ENCODE measurements around the gene ATP6V0A1. TPM values are rescaled to one million over a fixed set of nuclear protein-coding genes. Genes with fewer than 3 reads are reported as not detected.
A peak's percentile ranks its signal among the peaks of the same experiment; 100 is the strongest.

The ATP6V0A1 gene
- total RNA-seq, 4 donors from 2014 or later = 102 to 194 (median 142) TPM

- peaks cover 78% of the 10 kb centered on the region for H3K4me1 ChIP-seq
- H3K9me3 ChIP-seq = no peaks in the 10 kb centered on the region
- no peaks in the 10 kb centered on the region for H3K36me3 ChIP-seq
- peak overlapping the region; percentile 77 for H3K4me3 ChIP-seq
- DNase-seq (ENCODE audit: low spot score in 2 of 2) = peak in 1 of 2 donors; percentile 77
- TF ChIP-seq POLR2AphosphoS5 (IDR thresholded peaks at IDR 0.05) (no peak), EP300 (IDR thresholded peaks at IDR 0.05) (no peak), CTCF (IDR thresholded peaks at IDR 0.05) (no peak), POLR2A (IDR thresholded peaks at IDR 0.05) (no peak)
- H3K27ac ChIP-seq = peak overlapping the region; percentile 93
- no peaks in the 10 kb centered on the region for H3K27me3 ChIP-seq
- WGBS = 2% methylated on average over 26 of the region's 59 CpGs
Observed at GRCh38 chr17:42421507-42422338, 37.0 kb upstream of the ATP6V0A1 start.

- WGBS = 0% methylated on average over 18 of the region's 44 CpGs
- H3K36me3 ChIP-seq = no peaks in the 10 kb centered on the region
- peaks cover 71% of the 10 kb centered on the region for H3K4me1 ChIP-seq
- no peaks in the 10 kb centered on the region for H3K27me3 ChIP-seq
- DNase-seq (ENCODE audit: low spot score in 2 of 2) = no peak
- peak overlapping the region; percentile 93 for H3K27ac ChIP-seq
- H3K4me3 ChIP-seq = peak overlapping the region; percentile 77
- no peaks in the 10 kb centered on the region for H3K9me3 ChIP-seq
- no peak for TF ChIP-seq POLR2AphosphoS5 (IDR thresholded peaks at IDR 0.05)
- no peak for TF ChIP-seq EP300 (IDR thresholded peaks at IDR 0.05)
- no peak for TF ChIP-seq POLR2A (IDR thresholded peaks at IDR 0.05)
- TF ChIP-seq CTCF (IDR thresholded peaks at IDR 0.05) = no peak
Observed at GRCh38 chr17:42422412-42422957, 36.2 kb upstream of the ATP6V0A1 start.

GRCh38 chr17:42422958-42423712 is 35.5 kb upstream of the ATP6V0A1 start, which contains the start of gene CAVIN1:
Gene CAVIN1 (minus strand): TSS chr17:42423256. CDS start chr17:42423097, 159 bp downstream.
- Histone ChIP-seq H3K4me3 (peak within 1 kb of the TSS; percentile 77), H3K9me3 (no peaks in the 10 kb centered on the region), H3K27me3 (no peaks in the 10 kb centered on the region), H3K4me1 (peaks cover 69% of the 10 kb centered on the region), H3K36me3 (no peaks in the 10 kb centered on the region), H3K27ac (peak within 1 kb of the TSS; percentile 93)
- 2% methylated on average over 9 of the region's 58 CpGs for WGBS
- no peak for TF ChIP-seq EP300 (IDR thresholded peaks at IDR 0.05)
- TF ChIP-seq POLR2A (IDR thresholded peaks at IDR 0.05) = peak; percentile 84 to 93
- TF ChIP-seq POLR2AphosphoS5 (IDR thresholded peaks at IDR 0.05) = peak; percentile 58 to 93 (median 90)
- peak; percentile 99 to 100 for DNase-seq (ENCODE audit: low spot score in 2 of 2)

DNA sequence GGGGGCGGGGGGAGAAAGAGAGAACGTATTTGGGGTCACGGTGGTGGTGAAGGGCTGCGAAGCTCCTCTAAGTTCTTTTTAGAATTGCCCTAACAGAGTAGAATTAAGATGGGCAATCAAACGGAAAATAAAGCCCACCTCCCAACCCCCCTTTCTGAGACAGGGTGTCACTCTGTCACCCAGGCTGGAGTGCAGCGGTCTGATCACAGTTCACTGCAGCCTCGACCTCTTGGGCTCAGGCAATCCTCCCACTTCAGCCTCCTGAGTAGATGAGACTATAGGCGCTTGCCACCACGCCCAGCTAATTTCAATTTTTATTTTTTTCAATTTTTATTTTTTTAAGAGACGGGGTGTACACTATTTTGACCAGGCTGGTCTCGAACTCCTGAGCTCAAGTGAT is 34.9 kb upstream of the ATP6V0A1 start:
- H3K27ac ChIP-seq = peak overlapping the region; percentile 93
- H3K4me1 ChIP-seq = peaks cover 68% of the 10 kb centered on the region
- WGBS = 52% methylated on average over 11 of the region's 11 CpGs
- no peaks in the 10 kb centered on the region for H3K36me3 ChIP-seq
- H3K9me3 ChIP-seq = no peaks in the 10 kb centered on the region
- TF ChIP-seq POLR2A (IDR thresholded peaks at IDR 0.05) (no peak), CTCF (IDR thresholded peaks at IDR 0.05) (no peak), EP300 (IDR thresholded peaks at IDR 0.05) (no peak), POLR2AphosphoS5 (IDR thresholded peaks at IDR 0.05) (no peak)
- H3K4me3 ChIP-seq = peak overlapping the region; percentile 77
- no peaks in the 10 kb centered on the region for H3K27me3 ChIP-seq
- no peak for DNase-seq (ENCODE audit: low spot score in 2 of 2)

- 45% methylated on average over 4 of the region's 4 CpGs for WGBS
- Histone ChIP-seq H3K4me1 (peaks cover 67% of the 10 kb centered on the region), H3K4me3 (no peak overlapping the region), H3K9me3 (no peaks in the 10 kb centered on the region), H3K36me3 (no peaks in the 10 kb centered on the region), H3K27me3 (no peaks in the 10 kb centered on the region), H3K27ac (peak overlapping the region; percentile 1)
- DNase-seq (ENCODE audit: low spot score in 2 of 2) = no peak
- TF ChIP-seq POLR2AphosphoS5 (IDR thresholded peaks at IDR 0.05) = no peak
- no peak for TF ChIP-seq POLR2A (IDR thresholded peaks at IDR 0.05)
- no peak for TF ChIP-seq CTCF (IDR thresholded peaks at IDR 0.05)
- no peak for TF ChIP-seq EP300 (IDR thresholded peaks at IDR 0.05)
Observed at GRCh38 chr17:42424991-42425610, 33.6 kb upstream of the ATP6V0A1 start.

All from suprapubic skin (tissue), 4 donors.